IPS-11a (cell line): ENCODE measurements around the gene KCNN1.

Experiments used
- H3K4me3 ChIP-seq: one replicate; pipeline ENCODE4 v1.5.1; 2013; ENCODE audit warnings: low read depth, low read length, control low read depth

KCNN1 gene

GRCh38 chr19:17946965-17947784 lies 19.7 kb upstream of the KCNN1 start:
- H3K4me3 ChIP-seq, result peak overlapping the region; percentile 53

- peak overlapping the region; percentile 4 for H3K4me3 ChIP-seq
These were observed 18.9 kb upstream of the KCNN1 start for GRCh38 chr19:17947815-17948513.

GRCh38 chr19:17948514-17948900 lies 18.4 kb upstream of the KCNN1 start:
- peak overlapping the region; percentile 13 for H3K4me3 ChIP-seq

GRCh38 chr19:17948931-17949930 lies 17.7 kb upstream of the KCNN1 start:
- peak overlapping the region; percentile 13 for H3K4me3 ChIP-seq

GRCh38 chr19:17949956-17950309 lies 17.0 kb upstream of the KCNN1 start:
- peak overlapping the region; percentile 0 for H3K4me3 ChIP-seq

GRCh38 chr19:17950310-17951156 lies 16.4 kb upstream of the KCNN1 start:
- H3K4me3 ChIP-seq, result peak overlapping the region; percentile 30

GRCh38 chr19:17951157-17951989 lies 15.5 kb upstream of the KCNN1 start:
- peak overlapping the region; percentile 30 for H3K4me3 ChIP-seq

- H3K4me3 ChIP-seq, result peak overlapping the region; percentile 53
These were observed 14.6 kb upstream of the KCNN1 start for GRCh38 chr19:17951990-17952976.

- no peak overlapping the region for H3K4me3 ChIP-seq
These were observed 13.5 kb upstream of the KCNN1 start for GRCh38 chr19:17953316-17953801.

- H3K4me3 ChIP-seq, result no peak overlapping the region
These were observed 13.0 kb upstream of the KCNN1 start for GRCh38 chr19:17953869-17954268.

GRCh38 chr19:17954401-17954800 lies 12.5 kb upstream of the KCNN1 start:
- H3K4me3 ChIP-seq, result no peak overlapping the region

- no peak overlapping the region for H3K4me3 ChIP-seq
These were observed 9.6 kb upstream of the KCNN1 start for GRCh38 chr19:17957149-17957849.

- H3K4me3 ChIP-seq, result no peak overlapping the region
These were observed 9.0 kb upstream of the KCNN1 start for GRCh38 chr19:17957885-17958284.

GRCh38 chr19:17963936-17964691 lies 2.8 kb upstream of the KCNN1 start:
- no peak overlapping the region for H3K4me3 ChIP-seq

- no peak overlapping the region for H3K4me3 ChIP-seq
These were observed 1.4 kb upstream of the KCNN1 start for GRCh38 chr19:17965370-17966128.

- no peak overlapping the region for H3K4me3 ChIP-seq
These were observed 801 bp upstream of the KCNN1 start for GRCh38 chr19:17966129-17966483.
